ENCODE measurements around the gene ANXA1.
"Not testable (repeated sequence)": the region's sequence is repeated elsewhere in the genome, so short reads cannot be mapped to it uniquely, and the experiment has no call there.

ANXA1 gene

DNA sequence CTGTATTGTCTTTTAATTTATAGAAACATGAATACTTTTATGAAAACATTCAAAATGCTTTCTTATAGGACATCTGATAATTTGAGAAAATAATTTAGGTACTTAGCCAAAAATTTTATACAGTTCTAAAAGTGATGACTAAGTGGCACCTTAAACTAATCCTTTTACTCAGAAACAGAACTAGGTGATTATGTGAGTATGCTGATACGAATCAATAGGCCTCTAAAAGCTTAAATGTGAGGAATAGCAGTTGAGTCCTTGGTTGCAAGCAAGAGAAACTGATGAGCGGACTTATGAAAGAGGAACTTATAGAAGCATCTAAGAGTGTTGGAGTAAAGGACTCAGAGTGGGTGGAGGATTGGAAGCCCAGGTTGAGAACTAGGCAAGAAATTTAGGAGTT, 26.4 kb downstream of the ANXA1 start:
- H3K27ac ChIP-seq = no peak overlapping the region
- TF ChIP-seq, protein P1, sequence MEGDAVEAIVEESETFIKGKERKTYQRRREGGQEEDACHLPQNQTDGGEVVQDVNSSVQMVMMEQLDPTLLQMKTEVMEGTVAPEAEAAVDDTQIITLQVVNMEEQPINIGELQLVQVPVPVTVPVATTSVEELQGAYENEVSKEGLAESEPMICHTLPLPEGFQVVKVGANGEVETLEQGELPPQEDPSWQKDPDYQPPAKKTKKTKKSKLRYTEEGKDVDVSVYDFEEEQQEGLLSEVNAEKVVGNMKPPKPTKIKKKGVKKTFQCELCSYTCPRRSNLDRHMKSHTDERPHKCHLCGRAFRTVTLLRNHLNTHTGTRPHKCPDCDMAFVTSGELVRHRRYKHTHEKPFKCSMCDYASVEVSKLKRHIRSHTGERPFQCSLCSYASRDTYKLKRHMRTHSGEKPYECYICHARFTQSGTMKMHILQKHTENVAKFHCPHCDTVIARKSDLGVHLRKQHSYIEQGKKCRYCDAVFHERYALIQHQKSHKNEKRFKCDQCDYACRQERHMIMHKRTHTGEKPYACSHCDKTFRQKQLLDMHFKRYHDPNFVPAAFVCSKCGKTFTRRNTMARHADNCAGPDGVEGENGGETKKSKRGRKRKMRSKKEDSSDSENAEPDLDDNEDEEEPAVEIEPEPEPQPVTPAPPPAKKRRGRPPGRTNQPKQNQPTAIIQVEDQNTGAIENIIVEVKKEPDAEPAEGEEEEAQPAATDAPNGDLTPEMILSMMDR (IDR thresholded peaks at IDR 0.05) = no peak
- no peak for TF ChIP-seq ZFX (IDR thresholded peaks at IDR 0.05; ENCODE audit: borderline replicate concordance)

DNA sequence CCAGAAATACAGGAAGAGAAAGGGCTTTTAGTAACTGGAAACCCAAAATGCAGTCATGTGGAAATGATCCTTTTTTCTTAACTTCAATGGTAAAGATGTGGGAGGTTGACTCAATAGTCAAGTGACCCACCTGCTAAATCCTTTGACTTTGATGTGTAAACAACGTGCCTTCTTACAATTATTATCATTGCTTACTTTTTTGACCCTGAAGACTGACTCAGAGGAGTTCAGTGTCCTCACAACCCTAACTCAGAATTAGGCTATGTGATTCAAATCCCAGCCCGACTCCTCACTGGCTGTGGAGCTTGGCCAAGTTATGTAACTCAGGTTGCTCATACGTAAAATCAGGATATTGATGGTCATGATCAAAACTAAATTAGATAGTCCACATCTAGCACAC, 27.9 kb downstream of the ANXA1 start:
- TF ChIP-seq, protein P1 (IDR thresholded peaks at IDR 0.05) = no peak
- no peak for TF ChIP-seq ZFX (IDR thresholded peaks at IDR 0.05; ENCODE audit: borderline replicate concordance)
- no peak overlapping the region for H3K27ac ChIP-seq

DNA sequence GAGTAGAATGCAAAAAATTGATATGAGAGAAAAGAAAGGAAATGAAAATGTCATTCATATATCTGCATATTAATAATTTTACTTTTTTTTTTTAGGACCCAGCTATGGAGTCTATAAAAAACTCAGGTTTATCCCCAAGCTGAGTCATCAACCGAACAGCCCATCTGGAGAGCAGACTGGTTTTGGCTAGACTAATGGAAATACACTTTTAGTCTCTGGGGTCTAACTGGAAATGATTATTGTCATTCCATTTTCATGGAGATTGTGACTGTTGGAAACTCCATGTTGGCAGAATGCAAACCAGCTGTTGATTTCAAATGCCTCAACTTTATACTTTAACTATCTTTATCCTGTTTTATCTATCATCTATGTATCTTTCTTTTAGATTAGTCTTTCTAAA, 28.7 kb downstream of the ANXA1 start:
- TF ChIP-seq ZFX (IDR thresholded peaks at IDR 0.05; ENCODE audit: borderline replicate concordance) = no peak
- TF ChIP-seq, protein P1 (IDR thresholded peaks at IDR 0.05) = no peak
- H3K27ac ChIP-seq = no peak overlapping the region

DNA sequence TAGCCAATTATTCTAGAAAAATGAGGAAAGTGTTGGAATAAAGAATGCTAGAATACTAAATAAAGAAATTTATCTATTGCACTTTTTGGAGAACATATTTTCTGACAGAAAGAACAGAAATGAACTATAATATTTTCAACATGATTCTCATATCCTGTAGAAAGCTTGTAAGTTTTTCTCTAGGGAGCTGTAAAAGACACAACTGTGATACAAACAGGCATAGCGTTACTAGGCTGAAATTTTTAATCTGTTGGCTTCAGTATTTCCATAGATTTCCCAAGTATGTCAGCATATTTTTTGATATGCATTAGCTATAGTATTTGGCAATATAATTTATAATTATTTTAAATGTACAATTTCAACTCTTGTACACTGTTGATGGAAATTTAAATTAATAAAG, 31.3 kb downstream of the ANXA1 start:
- no peak overlapping the region for H3K27ac ChIP-seq
- TF ChIP-seq, protein P1 (IDR thresholded peaks at IDR 0.05) = no peak
- TF ChIP-seq ZFX (IDR thresholded peaks at IDR 0.05; ENCODE audit: borderline replicate concordance) = no peak

DNA sequence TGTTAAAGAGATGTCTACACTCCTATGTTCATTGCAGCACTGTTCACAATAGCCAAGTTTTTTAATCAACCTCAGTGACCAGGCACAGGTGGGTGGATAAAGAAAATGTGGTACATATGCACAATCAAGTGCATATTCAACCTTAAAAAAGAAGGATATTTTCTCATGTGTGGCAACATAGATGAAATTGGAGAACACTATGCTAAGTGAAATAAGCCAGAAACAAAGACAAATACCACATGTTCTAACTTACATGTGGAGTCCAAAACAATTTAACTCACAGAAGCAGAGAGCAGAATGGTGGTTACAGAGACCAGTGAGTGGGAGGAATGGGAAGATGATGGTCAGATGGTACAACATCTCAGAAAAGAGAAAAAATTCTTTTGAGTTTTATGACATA, 31.8 kb downstream of the ANXA1 start:
- no peak overlapping the region for H3K27ac ChIP-seq
- TF ChIP-seq, protein P1 (IDR thresholded peaks at IDR 0.05) = no peak

DNA sequence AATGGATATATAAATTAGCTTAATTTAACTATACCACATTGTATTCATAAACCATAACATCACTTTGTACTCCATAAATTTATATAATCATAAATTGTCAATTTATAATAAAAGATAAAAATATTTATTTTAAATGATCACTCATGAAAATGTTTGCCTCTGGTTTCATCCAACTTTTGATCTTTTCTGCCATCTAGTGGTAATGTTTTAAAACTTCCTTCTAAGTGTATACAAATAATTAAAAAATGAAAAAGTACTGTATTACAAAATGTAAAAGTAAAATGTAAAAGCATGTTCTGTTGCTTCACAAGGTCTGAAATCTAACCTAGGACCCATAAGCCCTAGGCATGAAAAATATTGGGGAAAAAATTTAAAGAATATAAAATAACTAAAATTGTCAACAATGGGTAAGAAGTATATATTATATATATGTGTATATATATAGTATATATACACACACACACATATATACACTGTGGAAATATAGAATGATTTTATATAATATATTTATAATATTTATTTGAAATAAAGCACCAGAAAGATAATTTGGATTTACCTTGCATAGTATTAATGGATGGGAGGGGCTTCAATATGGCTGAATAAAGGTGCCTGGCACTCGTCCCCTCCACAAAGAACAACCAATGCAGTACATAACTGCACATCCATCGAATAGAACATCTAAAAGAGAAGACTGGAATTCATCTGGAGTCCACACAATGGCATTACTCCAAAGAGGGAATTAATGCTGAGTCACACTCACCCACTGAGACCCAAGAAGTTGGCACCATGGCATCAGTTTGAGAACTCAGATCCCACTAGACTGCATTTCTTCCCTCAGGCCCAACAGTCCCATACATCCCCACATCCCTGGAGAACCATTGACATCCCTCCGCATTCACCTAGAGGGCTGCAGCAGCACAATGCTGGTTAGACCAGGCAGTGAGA, 32.5 kb downstream of the ANXA1 start:
- no peak overlapping the region for H3K27ac ChIP-seq
- TF ChIP-seq, protein P1 (IDR thresholded peaks at IDR 0.05) = peak; percentile 56
- TF ChIP-seq ZFX (IDR thresholded peaks at IDR 0.05; ENCODE audit: borderline replicate concordance) = no peak

DNA sequence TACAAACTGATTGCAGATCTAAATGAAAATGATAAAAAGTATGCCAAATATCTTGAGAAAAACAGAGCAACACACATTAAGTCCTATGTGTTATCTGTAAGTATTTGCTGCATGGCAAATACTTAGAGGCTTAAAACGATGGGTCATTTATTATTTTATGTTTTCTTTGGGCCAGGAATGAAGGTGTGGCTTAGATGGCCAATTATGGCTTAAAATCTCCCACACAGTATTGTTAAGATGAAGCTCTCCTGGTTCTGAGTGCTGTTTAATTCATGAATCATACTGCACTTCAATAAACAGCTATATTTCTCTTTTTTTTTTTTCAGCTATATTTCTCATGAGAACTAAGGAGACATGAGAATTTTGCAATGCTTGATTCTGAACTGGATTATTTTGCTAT, 39.4 kb downstream of the ANXA1 start:
- H3K27ac ChIP-seq = not testable (repeated sequence)
